Measurements from ENCODE around the gene DENND1C.

DNA sequence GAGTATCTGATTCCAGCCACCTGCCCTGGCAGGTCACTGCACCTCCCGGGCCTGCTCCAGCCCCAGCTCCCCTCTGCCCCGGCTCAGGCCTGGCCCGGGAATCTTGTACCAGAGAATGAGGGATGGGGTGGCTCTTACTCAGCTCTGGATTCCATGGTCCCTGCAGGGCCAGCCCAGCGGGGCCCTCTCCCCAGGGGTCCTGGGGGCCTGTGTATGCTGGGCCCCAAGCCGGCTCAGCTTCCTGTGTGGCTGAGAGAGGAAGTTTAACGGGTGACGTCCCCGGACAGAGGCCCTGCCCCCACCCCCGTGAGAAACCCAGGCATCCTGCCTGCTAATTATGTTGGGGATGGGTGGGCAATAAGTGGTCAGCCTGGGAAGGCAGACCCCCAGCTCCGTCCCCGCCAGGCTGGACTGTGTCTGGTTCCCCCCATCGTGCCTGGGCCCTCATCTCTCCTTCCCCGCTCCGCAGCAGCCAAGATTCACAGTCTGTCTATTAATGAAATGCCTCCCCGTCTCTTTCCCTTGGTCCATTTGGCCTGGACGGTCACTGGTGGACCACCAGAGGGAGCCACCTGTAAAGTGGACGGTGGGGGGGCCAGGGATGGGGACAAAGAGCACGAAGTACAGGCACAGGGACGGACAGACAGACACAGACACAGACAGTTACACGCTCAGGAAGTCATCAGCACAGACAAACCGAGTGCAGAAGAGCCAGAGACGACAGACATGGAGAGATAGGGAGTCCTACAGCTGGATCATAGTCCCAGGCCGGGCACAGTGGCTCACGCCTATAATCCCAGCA is at the start of gene DENND1C:
- TF ChIP-seq, protein P1, sequence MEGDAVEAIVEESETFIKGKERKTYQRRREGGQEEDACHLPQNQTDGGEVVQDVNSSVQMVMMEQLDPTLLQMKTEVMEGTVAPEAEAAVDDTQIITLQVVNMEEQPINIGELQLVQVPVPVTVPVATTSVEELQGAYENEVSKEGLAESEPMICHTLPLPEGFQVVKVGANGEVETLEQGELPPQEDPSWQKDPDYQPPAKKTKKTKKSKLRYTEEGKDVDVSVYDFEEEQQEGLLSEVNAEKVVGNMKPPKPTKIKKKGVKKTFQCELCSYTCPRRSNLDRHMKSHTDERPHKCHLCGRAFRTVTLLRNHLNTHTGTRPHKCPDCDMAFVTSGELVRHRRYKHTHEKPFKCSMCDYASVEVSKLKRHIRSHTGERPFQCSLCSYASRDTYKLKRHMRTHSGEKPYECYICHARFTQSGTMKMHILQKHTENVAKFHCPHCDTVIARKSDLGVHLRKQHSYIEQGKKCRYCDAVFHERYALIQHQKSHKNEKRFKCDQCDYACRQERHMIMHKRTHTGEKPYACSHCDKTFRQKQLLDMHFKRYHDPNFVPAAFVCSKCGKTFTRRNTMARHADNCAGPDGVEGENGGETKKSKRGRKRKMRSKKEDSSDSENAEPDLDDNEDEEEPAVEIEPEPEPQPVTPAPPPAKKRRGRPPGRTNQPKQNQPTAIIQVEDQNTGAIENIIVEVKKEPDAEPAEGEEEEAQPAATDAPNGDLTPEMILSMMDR (IDR thresholded peaks at IDR 0.05): no peak
- no peak for TF ChIP-seq POLR2A (IDR thresholded peaks at IDR 0.05)

All from ovary (tissue), 3 donors.